Lower leg skin (tissue), 3 donors: ENCODE measurements around the gene SRL.

Source experiments
- CTCF ChIP-seq, 3 donors: fragments of 450-650 bp; IDR thresholded peaks; one replicate each; pipeline ENCODE4 v1.5.1; 2016; ENCODE audit warnings: antibody characterized with exemption in 3 of 3, mild to moderate bottlenecking in 3 of 3, moderate library complexity in 2 of 3
- POLR2A ChIP-seq, 2 donors: fragments of 450-650 bp; IDR thresholded peaks; one replicate each; pipeline ENCODE4 v1.6.1; 2016 to 2017; ENCODE audit warnings: antibody characterized with exemption in 2 of 2, mild to moderate bottlenecking in 1 of 2, moderate library complexity in 1 of 2

GRCh38 chr16:4202615-4203345 lies 39.1 kb downstream of the SRL start:
- TF ChIP-seq CTCF (IDR thresholded peaks at IDR 0.05) (no peak), POLR2A (IDR thresholded peaks at IDR 0.05) (no peak)
